T-helper 17 cell (primary cell): ENCODE results near the gene RRP36. TPM values are rescaled to one million over a fixed set of nuclear protein-coding genes. Genes with fewer than 3 reads are reported as not detected.

Experiments
- ATAC-seq: fragments of 150-1000 bp; cut with Tn5 transposase; 2 replicates; pipeline ENCODE4 v1.10.0; 2021; ENCODE audit warnings: mild to moderate bottlenecking, moderate library complexity
- DNase-seq, 3 donors: peaks; one replicate each; pipeline versions ENCODE4 v3.0.0 to v3.0.0-alpha.2; 2020 to 2021
- H3K9me3 ChIP-seq: one replicate; pipeline ENCODE4 v1.7.0; 2013; ENCODE audit warnings: low read length, mild to moderate bottlenecking; ENCODE audit not compliant: control insufficient read depth, poor library complexity, severe bottlenecking
- H3K27ac Mint-ChIP-seq: one replicate; pipeline ENCODE4 v1.8.0; 2022; ENCODE audit warnings: mild to moderate bottlenecking, moderate library complexity, mixed read lengths
- H3K27me3 Mint-ChIP-seq: one replicate; pipeline ENCODE4 v1.8.0; 2022; ENCODE audit warnings: mixed read lengths
- H3K36me3 Mint-ChIP-seq: one replicate; pipeline ENCODE4 v1.8.0; 2022; ENCODE audit warnings: low read depth, mixed read lengths
- H3K4me1 Mint-ChIP-seq: one replicate; pipeline ENCODE4 v1.8.0; 2022; ENCODE audit warnings: mild to moderate bottlenecking, mixed read lengths
- H3K4me3 Mint-ChIP-seq: one replicate; pipeline ENCODE4 v1.8.0; 2022; ENCODE audit warnings: mild to moderate bottlenecking, moderate library complexity, mixed read lengths
- total RNA-seq, 4 donors: library from RNA in 2 of 4; stranded (reverse) in 2 of 4; gene quantifications; one replicate each; pipeline ENCODE4 v1.2.3 and lab custom pipeline; 2022 to 2026

The RRP36 gene, protein sequence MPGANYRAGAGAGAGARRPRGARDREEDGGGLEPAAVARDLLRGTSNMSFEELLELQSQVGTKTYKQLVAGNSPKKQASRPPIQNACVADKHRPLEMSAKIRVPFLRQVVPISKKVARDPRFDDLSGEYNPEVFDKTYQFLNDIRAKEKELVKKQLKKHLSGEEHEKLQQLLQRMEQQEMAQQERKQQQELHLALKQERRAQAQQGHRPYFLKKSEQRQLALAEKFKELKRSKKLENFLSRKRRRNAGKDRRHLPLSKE
- total RNA-seq (10 to 100 TPM; 25.2 to 29.0 TPM), total RNA-seq (lab: John Stamatoyannopoulos, UW) (29.6 to 82.4 reads per million in 2 donors)

DNA sequence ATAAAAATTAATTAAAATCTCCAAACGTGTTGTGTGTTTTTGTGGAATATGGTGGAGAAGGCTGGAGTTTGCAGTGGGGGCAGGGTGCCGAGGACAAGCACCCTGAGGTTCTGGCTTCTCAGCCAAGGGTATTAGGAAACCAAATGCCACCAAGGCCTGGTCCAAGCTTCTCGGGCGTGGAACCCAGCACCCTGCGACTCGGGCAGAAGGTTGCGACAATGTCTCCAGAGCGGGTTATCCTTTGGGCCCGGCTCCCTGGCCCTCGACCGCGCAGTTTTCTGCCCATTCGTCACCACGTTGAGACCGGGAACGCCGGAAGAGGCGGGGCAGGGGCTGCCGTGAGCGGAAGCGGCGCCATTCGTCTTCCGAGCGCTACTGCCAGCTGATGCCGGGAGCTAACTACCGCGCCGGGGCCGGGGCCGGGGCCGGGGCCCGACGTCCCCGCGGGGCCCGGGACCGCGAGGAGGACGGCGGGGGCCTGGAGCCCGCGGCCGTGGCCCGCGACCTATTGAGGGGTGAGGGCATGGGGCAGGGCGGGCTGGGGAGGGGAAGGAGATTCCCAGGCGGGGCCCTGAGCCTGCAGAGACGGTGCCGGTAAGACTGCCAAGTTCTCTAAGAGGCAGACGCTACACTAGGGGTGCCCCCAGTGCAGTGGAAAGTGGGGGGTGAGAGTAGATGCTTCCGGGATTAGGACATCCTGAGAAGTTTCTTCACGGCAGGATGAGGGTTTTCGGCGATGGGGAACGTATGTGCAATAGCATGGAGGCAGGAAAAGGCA lies at the start of gene RRP36:
Gene RRP36, plus strand, starts transcription at position 354 of the 778 bp plus-strand sequence. Its CDS starts 32 bp downstream, at position 386.
- peak within 1 kb of the TSS; percentile 91 for H3K27ac Mint-ChIP-seq
- ATAC-seq (peak; percentile 84), DNase-seq (peak; percentile 40 to 57 (median 51))
- H3K36me3 Mint-ChIP-seq, result peaks cover 7% of the 10 kb centered on the region
- no peaks in the 10 kb centered on the region for H3K9me3 ChIP-seq
- H3K27me3 Mint-ChIP-seq, result no peaks in the 10 kb centered on the region
- peaks cover 25% of the 10 kb centered on the region for H3K4me1 Mint-ChIP-seq
- H3K4me3 Mint-ChIP-seq, result peak within 1 kb of the TSS; percentile 95

DNA sequence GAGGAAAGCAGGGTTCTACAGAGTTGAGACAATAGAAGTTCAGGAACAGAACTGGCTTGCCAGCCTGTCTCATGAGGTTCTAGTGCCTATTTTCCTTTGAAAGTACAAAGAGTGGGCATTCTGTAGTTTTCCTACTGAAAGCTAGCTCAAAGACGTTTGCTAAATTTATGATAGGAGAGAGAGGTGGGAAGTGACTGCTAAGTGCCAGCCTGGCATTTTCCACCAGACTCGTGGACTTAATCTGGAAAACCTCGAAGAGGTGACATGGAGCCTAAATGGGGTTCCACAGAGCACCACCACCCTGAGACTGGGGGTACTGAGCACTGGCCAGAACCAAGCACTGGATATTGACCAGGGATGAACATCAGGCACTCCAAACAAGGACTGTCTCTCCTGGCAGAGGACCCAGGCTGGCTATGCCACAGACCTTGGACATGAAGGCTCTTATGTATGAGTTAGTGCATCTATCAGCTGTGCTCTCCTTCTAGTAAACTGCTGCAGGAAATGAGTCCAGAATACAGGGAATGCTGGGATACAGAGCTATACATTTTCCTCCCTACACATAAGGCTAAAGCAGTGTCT lies 49.6 kb upstream of the RRP36 start:
- Mint-ChIP-seq H3K4me1 (peaks cover 4% of the 10 kb centered on the region), H3K27ac (peak overlapping the region; percentile 56), H3K36me3 (peaks cover under 1% of the 10 kb centered on the region), H3K27me3 (no peaks in the 10 kb centered on the region), H3K4me3 (no peak overlapping the region)
- H3K9me3 ChIP-seq, result no peaks in the 10 kb centered on the region
- DNase-seq (no peak), ATAC-seq (no peak)

DNA sequence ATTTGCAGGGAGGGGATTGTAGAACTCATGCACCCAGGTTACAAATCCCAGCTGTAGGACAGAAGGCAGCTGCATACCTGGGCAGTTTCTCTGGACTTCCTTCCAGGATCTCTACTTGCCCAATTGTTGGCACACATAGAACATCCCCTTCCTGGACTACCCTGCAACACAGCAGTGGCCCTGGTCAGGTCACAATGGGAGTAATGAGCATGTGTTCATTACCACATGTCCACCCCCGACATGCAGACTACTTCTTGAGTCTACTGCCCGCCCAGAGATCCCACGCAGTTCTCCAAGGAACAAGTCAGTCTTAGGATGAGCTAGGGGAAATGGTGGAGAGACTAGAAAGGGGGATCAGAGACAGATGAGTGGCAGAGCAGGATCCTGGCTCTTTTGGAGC lies 47.5 kb upstream of the RRP36 start:
- no peaks in the 10 kb centered on the region for H3K9me3 ChIP-seq
- no peak overlapping the region for H3K27ac Mint-ChIP-seq
- no peaks in the 10 kb centered on the region for H3K27me3 Mint-ChIP-seq
- H3K4me3 Mint-ChIP-seq, result no peak overlapping the region
- H3K4me1 Mint-ChIP-seq, result peaks cover 12% of the 10 kb centered on the region
- ATAC-seq (no peak), DNase-seq (no peak)
- peaks cover 2% of the 10 kb centered on the region for H3K36me3 Mint-ChIP-seq

DNA sequence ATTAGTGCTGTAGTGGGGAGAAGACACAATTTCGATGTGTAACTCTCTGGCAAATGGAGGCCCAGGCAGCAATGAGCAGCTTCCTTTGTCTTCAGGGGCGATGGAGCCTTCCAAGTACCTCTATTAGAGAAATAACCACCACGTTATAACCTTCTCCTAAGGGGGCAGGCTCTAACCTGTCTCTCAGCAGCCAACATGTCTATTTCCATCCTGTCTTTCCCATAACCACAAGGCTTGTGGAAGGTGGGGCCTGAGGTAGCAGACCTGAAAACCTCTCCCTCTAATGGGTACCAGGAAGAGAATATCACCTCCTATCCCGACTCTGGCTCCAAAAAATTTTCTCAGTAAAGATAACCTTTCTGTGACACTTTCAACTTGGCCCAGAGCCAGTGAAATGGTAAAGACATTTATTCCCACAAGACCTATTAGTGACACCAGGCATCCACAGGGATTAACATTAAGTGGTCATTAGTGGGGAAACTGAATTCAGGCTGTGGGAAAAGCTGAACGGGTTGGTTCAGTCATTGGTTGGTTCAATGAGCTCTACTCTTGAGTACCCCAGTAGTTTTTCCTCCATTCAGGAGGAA lies 46.4 kb upstream of the RRP36 start:
- H3K9me3 ChIP-seq, result no peaks in the 10 kb centered on the region
- Mint-ChIP-seq H3K27me3 (no peaks in the 10 kb centered on the region), H3K27ac (no peak overlapping the region)

DNA sequence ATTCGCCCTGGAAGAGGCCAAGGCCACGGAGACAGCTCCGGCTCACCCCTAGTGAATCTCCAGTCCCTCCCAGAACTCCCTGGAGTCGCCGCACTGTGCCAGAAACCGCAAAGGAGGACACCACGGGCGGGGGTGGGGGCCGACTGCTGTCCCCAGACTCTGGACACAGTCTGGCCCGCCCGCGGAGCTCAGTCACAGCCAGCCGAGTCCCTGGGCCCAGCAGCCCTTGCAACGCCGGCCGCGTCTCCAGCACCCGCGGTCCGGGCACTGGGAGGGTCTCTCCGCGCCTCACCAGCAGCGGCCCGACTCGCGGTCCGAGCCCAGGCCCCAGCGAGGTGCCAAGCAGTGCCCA lies 43.0 kb upstream of the RRP36 start:
- Mint-ChIP-seq H3K27ac (peak overlapping the region; percentile 97), H3K4me1 (peaks cover 27% of the 10 kb centered on the region), H3K4me3 (peak overlapping the region; percentile 89), H3K36me3 (peaks cover 2% of the 10 kb centered on the region), H3K27me3 (no peaks in the 10 kb centered on the region)
- ATAC-seq (no peak), DNase-seq (no peak)
- no peaks in the 10 kb centered on the region for H3K9me3 ChIP-seq

More for the DNA sequence above, 46.4 kb upstream of the RRP36 start:
- no peak overlapping the region for H3K4me3 Mint-ChIP-seq
- DNase-seq (no peak), ATAC-seq (no peak)
- H3K4me1 Mint-ChIP-seq, result peaks cover 21% of the 10 kb centered on the region
- H3K36me3 Mint-ChIP-seq, result peaks cover 2% of the 10 kb centered on the region

DNA sequence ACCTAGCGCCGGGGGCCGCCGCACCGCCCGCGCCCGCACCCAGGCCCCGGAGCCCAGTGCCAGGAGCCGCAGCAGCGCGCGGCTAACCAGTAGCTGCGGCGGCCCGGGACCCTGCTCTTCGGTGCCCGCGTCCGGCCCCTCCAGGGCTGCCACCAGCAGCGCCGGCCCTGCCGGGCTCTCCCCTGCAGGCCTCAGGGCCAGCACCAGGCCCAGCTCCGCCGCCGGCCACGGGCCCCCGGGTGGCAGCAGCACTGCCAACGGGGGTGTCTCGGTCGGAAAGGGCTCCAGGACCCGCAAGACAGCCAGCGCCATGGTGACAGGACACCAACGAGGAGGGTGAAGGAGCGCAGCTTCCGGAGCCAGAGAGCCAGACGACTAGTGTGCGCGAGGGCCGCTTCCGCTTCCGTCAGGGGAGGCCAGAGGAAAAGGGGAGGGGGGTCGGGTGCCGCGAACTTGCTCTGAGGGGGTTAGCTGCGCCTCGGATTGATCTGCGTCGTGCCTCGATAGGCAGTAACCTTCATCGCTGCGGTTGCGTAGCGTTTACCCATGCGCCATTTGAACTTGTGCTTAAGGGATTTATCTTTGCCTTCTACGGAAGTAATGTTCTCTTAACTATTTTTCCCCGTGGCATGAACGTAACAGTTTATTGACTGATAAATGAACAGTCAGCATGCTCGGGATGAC lies 42.4 kb upstream of the RRP36 start, which contains the start of gene PEX6:
Gene PEX6, minus strand, starts transcription at position 343 of the 684 bp plus-strand sequence. Its CDS starts 31 bp downstream, at position 312.
- no peaks in the 10 kb centered on the region for H3K9me3 ChIP-seq
- H3K27me3 Mint-ChIP-seq, result no peaks in the 10 kb centered on the region
- H3K27ac Mint-ChIP-seq, result peak within 1 kb of the TSS; percentile 97
- ATAC-seq, result peak; percentile 94
- peak within 1 kb of the TSS; percentile 93 for H3K4me3 Mint-ChIP-seq
- H3K4me1 Mint-ChIP-seq, result peaks cover 31% of the 10 kb centered on the region
- DNase-seq, result peak; percentile 82 to 94 (median 87)
- H3K36me3 Mint-ChIP-seq, result peaks cover 2% of the 10 kb centered on the region

DNA sequence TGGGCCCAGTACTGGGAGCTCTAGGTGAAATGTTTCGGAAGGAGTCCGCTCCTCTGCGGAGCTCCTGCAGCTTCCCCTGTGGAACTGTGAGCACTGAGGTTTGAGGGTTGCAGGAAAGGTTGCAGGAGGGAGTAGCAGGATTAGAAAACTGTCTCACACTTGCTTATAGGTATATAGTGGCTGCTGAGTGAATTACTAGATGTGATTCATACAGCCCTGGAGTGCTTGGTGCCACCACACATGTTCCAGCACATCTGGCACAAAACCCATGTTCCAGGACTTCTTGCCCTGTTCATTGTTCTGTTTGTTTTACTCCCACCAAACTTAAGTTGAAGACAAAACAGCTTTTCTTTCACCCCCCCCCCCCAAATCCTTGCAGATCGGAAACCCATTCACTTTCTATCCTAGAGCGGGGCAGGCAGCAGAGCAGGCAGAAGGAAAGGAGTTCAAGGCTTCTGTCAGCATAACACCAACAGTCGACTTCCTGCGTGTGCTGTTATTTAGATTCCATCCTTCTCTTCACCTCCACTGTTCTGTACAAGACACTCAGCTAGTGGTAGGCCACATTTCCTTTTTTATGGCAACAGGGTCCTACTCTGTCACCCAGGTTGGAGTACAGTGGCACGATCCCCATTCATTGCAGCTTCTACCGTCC lies 41.8 kb upstream of the RRP36 start:
- no peak for ATAC-seq
- Mint-ChIP-seq H3K27ac (peak overlapping the region; percentile 97), H3K36me3 (peaks cover 2% of the 10 kb centered on the region), H3K27me3 (no peaks in the 10 kb centered on the region), H3K4me3 (peak overlapping the region; percentile 93), H3K4me1 (peaks cover 33% of the 10 kb centered on the region)
- H3K9me3 ChIP-seq, result no peaks in the 10 kb centered on the region
- DNase-seq, result no peak

DNA sequence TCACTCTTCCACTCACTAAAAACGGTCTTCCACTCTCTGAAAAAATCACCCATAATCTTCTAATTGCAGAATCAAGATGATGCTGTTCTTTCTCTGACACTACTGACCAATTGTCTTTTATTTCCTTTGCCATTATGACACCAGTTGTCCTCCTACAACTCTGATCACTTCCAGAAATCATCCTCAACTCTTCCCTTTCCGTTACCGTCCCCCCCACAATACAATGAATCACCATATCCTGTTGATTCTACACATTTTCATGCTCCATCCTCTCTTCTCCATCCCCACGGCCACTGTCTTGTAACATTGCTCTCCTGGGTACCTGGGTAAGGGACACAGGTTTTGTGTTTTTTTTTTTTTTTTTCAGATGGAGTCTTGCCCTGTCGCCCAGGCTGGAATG lies 39.6 kb upstream of the RRP36 start:
- Mint-ChIP-seq H3K36me3 (peaks cover 1% of the 10 kb centered on the region), H3K4me1 (peaks cover 48% of the 10 kb centered on the region), H3K4me3 (no peak overlapping the region), H3K27ac (peak overlapping the region; percentile 54), H3K27me3 (no peaks in the 10 kb centered on the region)
- no peaks in the 10 kb centered on the region for H3K9me3 ChIP-seq
- no peak for ATAC-seq
- no peak for DNase-seq

DNA sequence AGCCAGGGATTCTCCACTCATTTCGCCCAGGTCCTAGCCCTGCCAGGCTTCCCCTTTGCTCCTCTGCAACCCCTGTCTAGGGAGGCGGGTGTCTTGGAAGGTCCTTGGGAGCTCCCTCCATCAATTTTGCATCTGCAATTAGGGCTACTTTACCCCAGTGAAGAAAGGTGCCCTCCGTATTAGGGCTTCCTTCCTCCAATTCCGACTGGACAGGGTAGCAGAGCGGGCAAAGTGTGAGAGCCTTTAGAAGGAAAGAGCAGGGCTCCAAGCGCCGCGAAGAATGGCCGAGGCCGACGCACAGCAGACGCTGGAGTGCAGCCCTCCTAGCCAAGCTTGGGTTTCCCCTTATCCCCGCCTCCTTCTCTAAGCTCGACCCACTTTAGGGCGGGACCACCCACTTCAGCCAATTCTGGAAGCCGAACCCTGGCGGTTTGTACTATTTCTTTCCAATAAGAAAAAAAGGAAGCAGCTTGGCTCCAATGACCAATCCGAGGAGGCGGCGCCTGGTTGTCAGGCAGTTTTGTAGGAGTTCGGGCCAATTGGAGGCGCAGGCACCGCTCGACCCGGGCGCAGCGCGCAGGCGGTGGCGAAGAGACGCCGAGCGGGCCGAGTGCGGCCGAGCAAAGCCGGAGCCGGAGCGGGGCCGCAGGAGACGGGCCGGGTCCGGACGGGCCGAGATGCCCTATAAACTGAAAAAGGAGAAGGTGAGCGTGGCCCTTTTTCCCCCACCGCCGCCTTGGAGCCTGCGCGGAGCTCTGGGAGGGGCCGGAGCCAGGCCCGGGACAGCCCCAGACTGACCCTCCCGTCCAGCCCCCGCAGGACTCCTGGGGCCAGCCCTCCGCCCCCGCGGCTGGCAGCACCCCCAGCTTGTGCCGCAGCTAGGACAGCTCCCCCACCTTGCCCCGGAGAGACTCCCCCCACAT lies 37.2 kb upstream of the RRP36 start, which contains the start of gene PPP2R5D:
Gene PPP2R5D, plus strand, starts transcription at position 570 of the 923 bp plus-strand sequence. Its CDS starts 108 bp downstream, at position 678.
- DNase-seq (peak; percentile 88 to 95 (median 89)), ATAC-seq (peak; percentile 96)
- Mint-ChIP-seq H3K27me3 (no peaks in the 10 kb centered on the region), H3K27ac (peak within 1 kb of the TSS; percentile 97), H3K4me1 (peaks cover 52% of the 10 kb centered on the region), H3K36me3 (no peaks in the 10 kb centered on the region), H3K4me3 (peak within 1 kb of the TSS; percentile 98)
- no peaks in the 10 kb centered on the region for H3K9me3 ChIP-seq

DNA sequence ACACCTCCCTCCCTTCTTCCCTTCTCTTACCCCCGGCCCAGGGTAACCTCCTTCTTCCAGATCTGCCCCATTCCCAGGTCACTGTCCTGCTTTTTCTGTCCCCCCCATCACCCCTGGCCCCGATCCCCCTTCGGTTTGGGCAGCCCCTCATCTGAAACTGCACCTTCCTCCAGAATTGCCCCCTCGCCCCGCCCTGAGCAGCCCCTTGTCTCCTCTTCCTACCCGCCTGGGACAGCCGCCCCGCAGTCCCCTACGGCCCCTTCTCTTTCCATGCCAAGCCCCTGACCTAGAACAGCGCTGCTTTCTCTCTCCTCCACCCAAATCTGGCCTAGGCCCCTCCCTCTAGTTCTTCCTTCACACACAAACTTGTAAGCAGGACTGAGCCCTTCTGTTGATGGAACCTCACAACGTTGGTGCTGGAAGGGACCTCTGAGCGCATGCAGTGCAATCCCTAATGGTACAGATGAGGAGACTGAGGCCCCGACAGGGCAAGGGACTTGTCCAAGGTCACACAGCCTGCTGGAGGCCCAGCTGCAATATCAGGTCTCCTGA lies 36.4 kb upstream of the RRP36 start:
- Mint-ChIP-seq H3K36me3 (no peaks in the 10 kb centered on the region), H3K27me3 (no peaks in the 10 kb centered on the region), H3K4me1 (peaks cover 46% of the 10 kb centered on the region), H3K4me3 (peak overlapping the region; percentile 98), H3K27ac (peak overlapping the region; percentile 97)
- ATAC-seq (no peak), DNase-seq (no peak)
- H3K9me3 ChIP-seq, result no peaks in the 10 kb centered on the region
